Measurements from ENCODE around the gene GALNT12. TPM values are rescaled to one million over a fixed set of nuclear protein-coding genes. Genes with fewer than 3 reads are reported as not detected.

Gene GALNT12, protein sequence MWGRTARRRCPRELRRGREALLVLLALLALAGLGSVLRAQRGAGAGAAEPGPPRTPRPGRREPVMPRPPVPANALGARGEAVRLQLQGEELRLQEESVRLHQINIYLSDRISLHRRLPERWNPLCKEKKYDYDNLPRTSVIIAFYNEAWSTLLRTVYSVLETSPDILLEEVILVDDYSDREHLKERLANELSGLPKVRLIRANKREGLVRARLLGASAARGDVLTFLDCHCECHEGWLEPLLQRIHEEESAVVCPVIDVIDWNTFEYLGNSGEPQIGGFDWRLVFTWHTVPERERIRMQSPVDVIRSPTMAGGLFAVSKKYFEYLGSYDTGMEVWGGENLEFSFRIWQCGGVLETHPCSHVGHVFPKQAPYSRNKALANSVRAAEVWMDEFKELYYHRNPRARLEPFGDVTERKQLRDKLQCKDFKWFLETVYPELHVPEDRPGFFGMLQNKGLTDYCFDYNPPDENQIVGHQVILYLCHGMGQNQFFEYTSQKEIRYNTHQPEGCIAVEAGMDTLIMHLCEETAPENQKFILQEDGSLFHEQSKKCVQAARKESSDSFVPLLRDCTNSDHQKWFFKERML
- polyA plus RNA-seq (ENCODE audit: insufficient read length in 4 of 4), result 10 to 100 TPM in 2 of 4 donors, 1 to 10 TPM in 2; 4.1 to 11.4 (median 10.2) TPM

GRCh38 chr9:98807070-98807813, at the start of gene GALNT12:
Gene GALNT12 (plus strand): TSS chr9:98807670. CDS start chr9:98807699, 29 bp downstream.
- DNase-seq (ENCODE audit: low read depth in 4 of 4, low spot score in 3 of 4), result no peak

DNA sequence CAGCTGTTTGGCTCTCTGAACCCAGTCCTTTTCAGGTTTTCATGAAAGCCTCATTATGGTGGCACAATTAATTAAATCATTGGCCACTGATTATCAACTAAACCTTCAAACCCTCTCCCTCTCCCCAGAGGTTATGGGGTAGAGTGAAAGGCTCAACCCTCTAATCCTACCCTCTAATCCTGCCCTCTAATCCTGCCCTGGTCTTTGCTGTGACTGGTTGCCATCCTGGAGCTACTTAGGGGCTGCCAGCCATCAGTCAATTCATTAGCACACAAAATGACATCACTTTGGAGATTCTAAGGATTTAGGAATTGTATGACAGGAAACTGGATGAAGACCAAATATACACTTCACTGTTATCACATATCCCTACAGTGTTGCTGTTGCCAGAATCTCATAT, 47.2 kb upstream of the GALNT12 start:
- no peak for DNase-seq (ENCODE audit: low read depth in 4 of 4, low spot score in 3 of 4)

GRCh38 chr9:98763986-98764745, 43.3 kb upstream of the GALNT12 start:
- no peak for DNase-seq (ENCODE audit: low read depth in 4 of 4, low spot score in 3 of 4)

- no peak for DNase-seq (ENCODE audit: low read depth in 4 of 4, low spot score in 3 of 4)
These were observed 42.2 kb upstream of the GALNT12 start for GRCh38 chr9:98765256-98765655.

DNA sequence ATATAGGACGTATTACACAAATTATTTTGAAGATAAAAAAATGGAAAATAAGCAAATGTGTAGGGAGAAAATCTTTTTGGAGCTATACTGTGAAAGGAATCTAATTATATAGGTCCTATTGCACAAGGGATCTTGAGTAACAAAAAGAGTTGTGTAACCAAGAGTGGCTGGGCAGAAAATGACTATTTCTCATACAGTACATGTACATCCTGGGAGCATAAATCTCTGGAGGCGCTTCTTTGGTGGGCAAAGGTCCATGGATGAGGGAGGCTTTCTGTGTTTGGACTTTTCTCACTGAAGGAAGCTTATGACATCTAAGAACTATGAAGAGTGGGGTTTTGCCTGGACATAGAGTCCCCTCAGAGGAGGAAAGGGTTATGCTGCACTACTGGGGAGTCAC, 40.9 kb upstream of the GALNT12 start:
- no peak for DNase-seq (ENCODE audit: low read depth in 4 of 4, low spot score in 3 of 4)

DNA sequence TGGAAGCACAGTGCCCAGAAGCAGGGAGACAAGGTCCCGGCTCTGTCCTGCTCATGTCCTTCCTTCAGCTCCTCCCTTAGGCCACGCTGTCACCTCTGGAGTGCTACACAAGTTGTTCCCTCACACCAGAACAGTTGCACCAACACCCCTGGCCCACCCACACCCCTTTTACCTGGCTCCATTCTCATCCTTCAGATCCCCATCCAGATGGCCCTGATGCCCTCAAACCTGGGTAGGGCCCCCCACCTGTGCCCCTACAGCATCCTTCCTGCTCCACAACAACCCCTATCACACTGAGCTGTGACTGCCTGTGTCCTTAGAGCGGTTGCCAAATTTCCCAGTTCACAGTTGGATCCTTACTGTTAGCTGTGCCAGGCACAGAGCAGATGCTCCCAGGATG, 40.3 kb upstream of the GALNT12 start:
- no peak for DNase-seq (ENCODE audit: low read depth in 4 of 4, low spot score in 3 of 4)

DNA sequence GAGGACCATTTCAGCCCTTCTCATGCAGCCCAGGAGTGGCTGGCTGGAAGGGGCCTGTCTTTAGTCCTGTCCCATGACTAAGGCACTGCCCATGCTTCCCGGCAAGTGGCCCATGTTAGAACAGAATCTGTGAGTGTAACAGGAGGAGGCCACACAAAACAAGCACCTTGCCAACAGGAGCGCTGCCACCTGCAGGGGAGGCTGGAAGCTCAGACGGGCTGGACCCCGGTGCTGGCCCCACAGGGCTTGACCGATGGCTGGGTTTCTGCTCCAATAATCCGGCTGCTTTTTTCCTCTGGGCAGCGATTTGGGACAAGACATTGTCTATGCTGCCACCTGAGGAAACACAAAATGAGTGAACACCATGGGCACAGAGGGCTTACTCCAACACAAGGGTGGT, 39.6 kb upstream of the GALNT12 start:
- no peak for DNase-seq (ENCODE audit: low read depth in 4 of 4, low spot score in 3 of 4)

GRCh38 chr9:98768344-98768743, 39.1 kb upstream of the GALNT12 start:
- no peak for DNase-seq (ENCODE audit: low read depth in 4 of 4, low spot score in 3 of 4)

GRCh38 chr9:98770717-98771116, 36.8 kb upstream of the GALNT12 start:
- no peak for DNase-seq (ENCODE audit: low read depth in 4 of 4, low spot score in 3 of 4)

DNA sequence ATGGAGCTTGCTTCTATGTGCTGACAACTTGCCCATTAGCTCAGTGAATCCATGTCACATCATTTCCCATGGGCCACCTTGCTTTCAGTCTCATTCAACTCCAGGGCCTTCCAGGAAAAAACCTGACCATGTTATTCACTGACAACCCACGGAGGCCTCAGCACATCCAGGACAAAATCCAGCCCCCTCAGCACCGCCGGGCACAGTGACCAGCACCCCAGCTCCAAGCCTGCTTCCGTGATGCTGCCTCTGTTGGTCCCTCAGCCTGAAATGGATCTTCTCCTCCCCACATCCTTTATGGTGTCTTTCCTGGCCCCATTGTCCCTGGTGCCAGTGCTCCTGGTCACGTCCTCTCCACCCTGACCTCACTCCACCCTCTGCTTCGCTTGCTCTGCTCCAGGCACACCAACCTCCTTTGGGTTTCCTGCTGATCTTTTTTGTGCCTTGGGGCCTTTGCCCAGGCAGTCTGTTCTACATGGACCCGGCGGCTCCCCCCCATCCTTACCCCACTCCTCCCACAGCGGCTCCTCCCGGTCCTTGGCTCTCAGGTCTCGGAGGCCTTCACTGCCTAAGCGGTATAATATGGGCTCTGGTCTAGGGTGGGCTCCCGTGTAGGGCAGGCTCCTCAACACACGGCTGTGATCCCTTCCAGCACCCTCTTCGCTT, 36.1 kb upstream of the GALNT12 start:
- DNase-seq (ENCODE audit: low read depth in 4 of 4, low spot score in 3 of 4), result no peak

GRCh38 chr9:98772364-98773155, 34.9 kb upstream of the GALNT12 start:
- no peak for DNase-seq (ENCODE audit: low read depth in 4 of 4, low spot score in 3 of 4)

DNA sequence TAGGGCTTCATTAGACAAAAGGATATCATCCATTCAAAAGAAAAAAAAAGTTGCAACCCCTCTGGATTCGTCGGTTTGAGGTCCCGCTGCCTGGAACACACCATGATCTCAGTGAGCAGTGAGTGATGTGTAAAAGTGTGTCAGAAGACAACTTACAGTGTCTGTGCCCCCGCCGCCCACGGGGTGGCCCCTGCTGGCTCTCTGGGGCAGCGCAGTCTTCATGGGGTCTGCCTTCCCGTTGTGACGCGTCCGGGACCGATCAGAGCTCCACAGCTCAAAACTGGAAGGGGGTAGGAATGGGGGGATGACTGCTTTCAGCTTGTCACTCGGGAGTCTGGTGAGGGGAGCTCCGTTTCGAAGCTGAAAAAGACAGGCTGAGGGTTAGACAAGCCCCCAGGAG, 33.7 kb upstream of the GALNT12 start:
- DNase-seq (ENCODE audit: low read depth in 4 of 4, low spot score in 3 of 4), result no peak

DNA sequence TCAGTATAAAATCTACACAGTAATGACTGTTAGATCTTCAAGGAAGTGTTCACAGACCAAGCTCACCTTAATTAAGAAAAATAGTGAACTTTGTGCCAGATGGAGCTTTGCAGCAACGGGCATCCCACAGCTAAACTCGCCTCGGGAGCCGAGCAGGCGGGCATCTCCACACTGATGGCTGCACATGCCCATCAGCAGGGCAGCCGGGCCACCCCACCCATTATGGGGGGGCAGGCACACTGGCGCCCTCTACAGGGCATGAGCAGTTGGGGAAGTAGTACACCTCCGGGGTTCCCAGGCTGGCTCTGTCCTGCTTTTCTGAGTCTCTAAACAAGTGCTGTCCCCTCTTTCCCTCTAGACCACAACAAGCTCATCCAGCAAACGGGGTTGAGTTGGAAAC, 32.7 kb upstream of the GALNT12 start:
- no peak for DNase-seq (ENCODE audit: low read depth in 4 of 4, low spot score in 3 of 4)

GRCh38 chr9:98775831-98776441, 31.5 kb upstream of the GALNT12 start:
- peak in 1 of 4 donors; percentile 38 for DNase-seq (ENCODE audit: low read depth in 4 of 4, low spot score in 3 of 4)

- DNase-seq (ENCODE audit: low read depth in 4 of 4, low spot score in 3 of 4), result no peak
These were observed 29.9 kb upstream of the GALNT12 start for GRCh38 chr9:98777618-98778017.

DNA sequence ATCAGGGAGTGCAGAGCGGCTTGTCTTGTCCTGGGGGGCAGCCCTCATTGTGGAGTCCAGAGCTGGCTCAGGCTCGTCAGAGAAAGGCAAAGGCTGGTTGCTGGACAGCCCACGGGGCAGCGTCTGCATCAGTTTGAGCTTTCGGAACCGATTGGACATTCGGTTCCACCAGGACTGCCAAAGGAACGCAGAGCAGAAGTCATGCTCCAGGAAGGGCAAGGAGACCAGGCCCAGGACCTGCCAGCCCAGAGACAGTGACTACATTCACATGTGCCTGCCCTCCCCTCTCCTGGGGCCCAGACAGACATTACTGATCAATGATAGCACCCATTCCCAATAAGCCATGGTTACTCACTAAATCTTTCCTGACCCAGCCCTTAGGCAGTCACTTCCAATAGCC, 29.2 kb upstream of the GALNT12 start:
- no peak for DNase-seq (ENCODE audit: low read depth in 4 of 4, low spot score in 3 of 4)

DNA sequence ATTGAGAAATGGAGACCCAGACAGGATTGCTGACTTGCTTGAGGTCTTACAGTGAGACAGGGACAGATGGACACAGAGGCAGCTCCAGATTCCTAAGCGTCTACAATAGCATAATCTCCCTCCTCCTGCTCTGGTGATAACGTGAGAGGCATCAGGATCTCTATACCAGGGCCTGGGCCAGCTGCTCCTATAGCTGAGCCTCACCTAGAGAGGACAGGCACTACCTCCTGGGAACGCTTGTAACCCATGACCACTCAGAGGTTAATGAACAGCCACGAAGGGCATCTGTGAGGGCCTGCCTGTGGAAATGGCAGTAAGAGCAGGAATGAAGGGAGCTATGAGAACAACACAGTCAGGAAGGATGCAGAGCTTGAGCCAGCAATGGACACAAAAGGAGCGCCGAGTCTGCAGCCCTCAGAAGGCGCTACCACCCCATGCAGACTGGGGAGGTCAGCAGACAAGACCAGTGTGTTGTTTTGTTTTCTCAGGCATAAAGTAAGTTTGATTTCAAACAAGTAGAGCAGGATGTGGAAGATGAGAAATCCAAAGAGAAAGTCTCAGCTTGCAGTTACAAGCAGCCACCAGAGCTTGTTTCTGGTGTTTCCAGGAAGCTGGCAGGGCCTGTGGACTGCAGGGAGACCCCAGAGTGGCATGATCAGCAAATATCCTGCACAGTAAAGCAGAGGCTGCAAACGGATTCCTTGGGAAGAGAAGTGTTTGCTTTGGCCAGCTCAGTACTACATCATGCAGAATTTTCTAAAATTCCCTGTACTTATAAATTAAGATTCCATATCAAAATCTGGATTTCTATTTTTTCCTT, 28.5 kb upstream of the GALNT12 start:
- no peak for DNase-seq (ENCODE audit: low read depth in 4 of 4, low spot score in 3 of 4)

DNA sequence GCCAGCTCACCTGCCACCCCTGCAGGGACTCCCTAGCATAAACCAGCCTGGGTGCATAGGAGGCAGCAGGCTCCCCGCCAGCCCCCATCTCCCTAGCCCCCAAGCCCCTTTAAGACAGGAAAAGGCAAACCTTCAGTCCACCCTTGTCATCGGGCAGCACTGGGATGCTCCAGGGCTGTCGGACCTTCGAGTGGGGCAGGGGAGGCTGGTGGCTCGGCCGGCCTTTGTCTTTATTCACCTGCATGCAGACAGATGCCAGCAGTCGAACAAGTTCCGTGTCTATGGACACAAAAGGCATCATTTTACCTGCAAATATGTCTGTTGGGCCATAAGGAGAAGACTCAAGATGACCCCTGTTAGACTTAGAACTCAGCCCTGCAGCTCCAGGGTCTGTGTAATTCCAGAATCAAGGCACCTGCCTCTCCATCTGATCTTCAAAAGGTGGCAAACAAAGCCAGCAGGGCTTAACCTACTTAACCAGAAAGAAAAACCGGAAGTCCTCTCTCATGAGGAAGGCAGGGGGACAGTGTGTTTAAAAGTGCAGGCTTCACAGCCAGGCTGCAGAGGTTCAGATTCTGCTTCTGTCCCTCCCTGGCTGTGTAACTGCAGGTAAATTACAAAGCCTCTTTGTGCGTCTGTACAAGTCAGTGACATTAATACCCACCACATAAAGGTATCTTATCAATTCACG, 27.3 kb upstream of the GALNT12 start:
- no peak for DNase-seq (ENCODE audit: low read depth in 4 of 4, low spot score in 3 of 4)

Measured in left renal pelvis (tissue), 4 donors.